ENCODE measurements around the gene AGAP1. TPM values are rescaled to one million over a fixed set of nuclear protein-coding genes. Genes with fewer than 3 reads are reported as not detected.

The AGAP1 gene
- total RNA-seq, 1 donor from 2014 or later, result 44.7 TPM

- no peak for DNase-seq (ENCODE audit: low spot score)
These were observed 466.3 kb downstream of the AGAP1 start for GRCh38 chr2:235960011-235960715.

GRCh38 chr2:235960716-235961640, 467.1 kb downstream of the AGAP1 start:
- no peak for DNase-seq (ENCODE audit: low spot score)

GRCh38 chr2:235961711-235962110, 467.9 kb downstream of the AGAP1 start:
- no peak for DNase-seq (ENCODE audit: low spot score)

- no peak for DNase-seq (ENCODE audit: low spot score)
These were observed 470.2 kb downstream of the AGAP1 start for GRCh38 chr2:235963853-235964577.

- no peak for DNase-seq (ENCODE audit: low spot score)
These were observed 471.0 kb downstream of the AGAP1 start for GRCh38 chr2:235964787-235965390.

GRCh38 chr2:235966396-235966795, 472.6 kb downstream of the AGAP1 start:
- no peak for DNase-seq (ENCODE audit: low spot score)

GRCh38 chr2:235966932-235967757, 473.3 kb downstream of the AGAP1 start:
- no peak for DNase-seq (ENCODE audit: low spot score)

- no peak for DNase-seq (ENCODE audit: low spot score)
These were observed 474.3 kb downstream of the AGAP1 start for GRCh38 chr2:235968155-235968554.

- DNase-seq (ENCODE audit: low spot score), result no peak
These were observed 474.9 kb downstream of the AGAP1 start for GRCh38 chr2:235968616-235969324.

GRCh38 chr2:235970204-235971040, 476.6 kb downstream of the AGAP1 start:
- no peak for DNase-seq (ENCODE audit: low spot score)

GRCh38 chr2:235976516-235976915, 482.7 kb downstream of the AGAP1 start:
- no peak for DNase-seq (ENCODE audit: low spot score)

GRCh38 chr2:235976956-235977355, 483.1 kb downstream of the AGAP1 start:
- DNase-seq (ENCODE audit: low spot score), result no peak

- no peak for DNase-seq (ENCODE audit: low spot score)
These were observed 483.6 kb downstream of the AGAP1 start for GRCh38 chr2:235977445-235977844.

- DNase-seq (ENCODE audit: low spot score), result no peak
These were observed 484.2 kb downstream of the AGAP1 start for GRCh38 chr2:235978022-235978421.

GRCh38 chr2:235979037-235979436, 485.2 kb downstream of the AGAP1 start:
- no peak for DNase-seq (ENCODE audit: low spot score)

- DNase-seq (ENCODE audit: low spot score), result no peak
These were observed 486.1 kb downstream of the AGAP1 start for GRCh38 chr2:235979753-235980435.

- DNase-seq (ENCODE audit: low spot score), result no peak
These were observed 487.8 kb downstream of the AGAP1 start for GRCh38 chr2:235981631-235982030.

- DNase-seq (ENCODE audit: low spot score), result no peak
These were observed 489.2 kb downstream of the AGAP1 start for GRCh38 chr2:235983016-235983415.

GRCh38 chr2:235984552-235984951, 490.7 kb downstream of the AGAP1 start:
- no peak for DNase-seq (ENCODE audit: low spot score)

All from mucosa of gallbladder (tissue), 1 donor.